ENCODE data around the gene CBX8.

The CBX8 gene

GRCh38 chr17:79749156-79749815 is 47.6 kb downstream of the CBX8 start:
- no peak overlapping the region for H3K4me3 ChIP-seq (ENCODE audit: low read length)
- TF ChIP-seq ZNF274 (IDR thresholded peaks at IDR 0.05; ENCODE audit: low read depth, low read length): no peak

- no peak for TF ChIP-seq ZNF274 (IDR thresholded peaks at IDR 0.05; ENCODE audit: low read depth, low read length)
- no peak overlapping the region for H3K4me3 ChIP-seq (ENCODE audit: low read length)
Measured at GRCh38 chr17:79748295-79749099, 48.4 kb downstream of the CBX8 start.

GRCh38 chr17:79747508-79748294 is 49.2 kb downstream of the CBX8 start:
- no peak overlapping the region for H3K4me3 ChIP-seq (ENCODE audit: low read length)
- TF ChIP-seq ZNF274 (IDR thresholded peaks at IDR 0.05; ENCODE audit: low read depth, low read length): no peak

GRCh38 chr17:79746889-79747507 is 49.9 kb downstream of the CBX8 start:
- H3K4me3 ChIP-seq (ENCODE audit: low read length): no peak overlapping the region

GRCh38 chr17:79745641-79746105 is 51.2 kb downstream of the CBX8 start:
- TF ChIP-seq ZNF274 (IDR thresholded peaks at IDR 0.05; ENCODE audit: low read depth, low read length): no peak
- no peak overlapping the region for H3K4me3 ChIP-seq (ENCODE audit: low read length)

More at GRCh38 chr17:79746889-79747507, 49.9 kb downstream of the CBX8 start:
- TF ChIP-seq ZNF274 (IDR thresholded peaks at IDR 0.05; ENCODE audit: low read depth, low read length): no peak

GRCh38 chr17:79743614-79744013 is 53.3 kb downstream of the CBX8 start:
- no peak overlapping the region for H3K4me3 ChIP-seq (ENCODE audit: low read length)
- no peak for TF ChIP-seq ZNF274 (IDR thresholded peaks at IDR 0.05; ENCODE audit: low read depth, low read length)

GRCh38 chr17:79742951-79743476 is 53.9 kb downstream of the CBX8 start:
- TF ChIP-seq ZNF274 (IDR thresholded peaks at IDR 0.05; ENCODE audit: low read depth, low read length): no peak
- no peak overlapping the region for H3K4me3 ChIP-seq (ENCODE audit: low read length)

GRCh38 chr17:79742589-79742918 is 54.3 kb downstream of the CBX8 start:
- no peak overlapping the region for H3K4me3 ChIP-seq (ENCODE audit: low read length)
- TF ChIP-seq ZNF274 (IDR thresholded peaks at IDR 0.05; ENCODE audit: low read depth, low read length): no peak
